Loucy (cell line): ENCODE data around the gene SYDE2.

ENCODE experiments used
- H2AFZ ChIP-seq: fragments of 200-600 bp; sonication (generic); 2 replicates; pipeline ENCODE4 v1.6.0; 2016; ENCODE audit warnings: antibody characterized with exemption, mild to moderate bottlenecking, low read length, moderate library complexity
- H3F3A ChIP-seq: fragments of 200-600 bp; 2 replicates; pipeline ENCODE4 v1.6.0; 2016; ENCODE audit warnings: antibody characterized with exemption, low read depth, mild to moderate bottlenecking
- H3K27me3 ChIP-seq: fragments of 200-600 bp; sonication (generic); 2 replicates; pipeline ENCODE4 v1.6.1; 2014; ENCODE audit warnings: low read length, mild to moderate bottlenecking; ENCODE audit not compliant: insufficient read depth, poor library complexity, severe bottlenecking
- H3K36me3 ChIP-seq: fragments of 200-600 bp; sonication (generic); 2 replicates; pipeline ENCODE4 v1.6.1; 2016; ENCODE audit warnings: low read length; ENCODE audit not compliant: insufficient read depth
- H3K4me1 ChIP-seq: fragments of 200-600 bp; sonication (generic); 2 replicates; pipeline ENCODE4 v1.5.1; 2014; ENCODE audit warnings: low read length, mild to moderate bottlenecking; ENCODE audit not compliant: insufficient read depth, poor library complexity, severe bottlenecking
- H3K4me2 ChIP-seq: fragments of 200-600 bp; sonication (generic); 2 replicates; pipeline ENCODE4 v1.6.0; 2014; ENCODE audit warnings: antibody characterized with exemption, low read length, low read depth, mild to moderate bottlenecking; ENCODE audit not compliant: poor library complexity, severe bottlenecking
- H3K4me3 ChIP-seq: fragments of 200-600 bp; sonication (generic); 2 replicates; pipeline ENCODE4 v1.5.1; 2014; ENCODE audit warnings: low read length, mild to moderate bottlenecking, mixed read lengths; ENCODE audit not compliant: poor library complexity, severe bottlenecking
- H3K79me2 ChIP-seq: fragments of 200-600 bp; sonication (generic); 2 replicates; pipeline ENCODE4 v1.6.1; 2014; ENCODE audit warnings: low read length; ENCODE audit not compliant: insufficient read depth
- H3K9ac ChIP-seq: fragments of 200-600 bp; sonication (generic); 2 replicates; pipeline ENCODE4 v1.6.0; 2014; ENCODE audit warnings: mild to moderate bottlenecking, low read depth, low read length, moderate library complexity; ENCODE audit not compliant: poor library complexity, severe bottlenecking
- H3K9me2 ChIP-seq: fragments of 200-600 bp; sonication (generic); replicated peaks from 2 replicates; pipeline ENCODE4 v1.6.1; 2016; ENCODE audit warnings: low read depth, low read length, mixed read lengths
- H3K9me3 ChIP-seq: fragments of 200-600 bp; sonication (generic); 2 replicates; pipeline ENCODE4 v1.6.1; 2014; ENCODE audit warnings: mild to moderate bottlenecking, antibody characterized with exemption, low read length, low read depth; ENCODE audit not compliant: insufficient read depth
- H4K20me1 ChIP-seq: fragments of 200-600 bp; sonication (generic); 2 replicates; pipeline ENCODE4 v1.6.0; 2014; ENCODE audit warnings: antibody characterized with exemption, low read length, mild to moderate bottlenecking; ENCODE audit not compliant: insufficient read depth, poor library complexity, severe bottlenecking
- EZH2phosphoT487 ChIP-seq: fragments of 200-600 bp; IDR thresholded peaks from 2 replicates; pipeline ENCODE4 v1.6.1; 2018; ENCODE audit warnings: antibody characterized with exemption, mild to moderate bottlenecking, moderate library complexity, borderline replicate concordance
- TF ChIP-seq, protein P1 (sequence below): fragments of 200-600 bp; sonication (generic); conservative IDR thresholded peaks from 2 replicates; pipeline ENCODE4 v1.5.1; 2014; ENCODE audit warnings: mild to moderate bottlenecking, antibody characterized with exemption, low read length

SYDE2 gene

DNA sequence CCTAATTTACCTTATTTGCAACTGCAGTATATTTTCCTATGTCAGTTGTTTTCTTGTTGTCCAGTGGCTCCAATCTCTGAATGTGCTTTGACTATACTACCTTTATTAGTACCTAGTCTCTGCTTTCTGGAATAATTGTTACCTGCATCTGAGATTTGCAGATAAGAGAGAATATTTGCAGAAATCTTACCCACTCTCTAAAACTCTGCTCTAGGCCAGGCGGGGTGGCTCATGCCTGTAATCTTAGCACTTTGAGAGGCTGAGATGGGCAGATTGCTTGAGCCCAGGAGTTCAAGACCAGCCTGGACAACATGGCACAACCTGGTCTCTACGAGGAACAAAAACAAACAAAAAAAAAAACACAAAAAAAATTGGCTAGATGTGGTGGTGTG, 2.0 kb upstream of the SYDE2 start:
- Histone ChIP-seq H3K36me3 (no peaks in the 10 kb centered on the region), H3K4me1 (no peaks in the 10 kb centered on the region), H3F3A (no peaks in the 10 kb centered on the region), H3K9me3 (no peaks in the 10 kb centered on the region), H2AFZ (no peak overlapping the region), H3K4me2 (no peak overlapping the region), H4K20me1 (no peaks in the 10 kb centered on the region), H3K4me3 (no peak overlapping the region), H3K27me3 (no peaks in the 10 kb centered on the region), H3K79me2 (no peaks in the 10 kb centered on the region), H3K9me2 (no peaks in the 10 kb centered on the region), H3K9ac (no peak overlapping the region)
- TF ChIP-seq EZH2phosphoT487: no peak
- TF ChIP-seq, protein P1, sequence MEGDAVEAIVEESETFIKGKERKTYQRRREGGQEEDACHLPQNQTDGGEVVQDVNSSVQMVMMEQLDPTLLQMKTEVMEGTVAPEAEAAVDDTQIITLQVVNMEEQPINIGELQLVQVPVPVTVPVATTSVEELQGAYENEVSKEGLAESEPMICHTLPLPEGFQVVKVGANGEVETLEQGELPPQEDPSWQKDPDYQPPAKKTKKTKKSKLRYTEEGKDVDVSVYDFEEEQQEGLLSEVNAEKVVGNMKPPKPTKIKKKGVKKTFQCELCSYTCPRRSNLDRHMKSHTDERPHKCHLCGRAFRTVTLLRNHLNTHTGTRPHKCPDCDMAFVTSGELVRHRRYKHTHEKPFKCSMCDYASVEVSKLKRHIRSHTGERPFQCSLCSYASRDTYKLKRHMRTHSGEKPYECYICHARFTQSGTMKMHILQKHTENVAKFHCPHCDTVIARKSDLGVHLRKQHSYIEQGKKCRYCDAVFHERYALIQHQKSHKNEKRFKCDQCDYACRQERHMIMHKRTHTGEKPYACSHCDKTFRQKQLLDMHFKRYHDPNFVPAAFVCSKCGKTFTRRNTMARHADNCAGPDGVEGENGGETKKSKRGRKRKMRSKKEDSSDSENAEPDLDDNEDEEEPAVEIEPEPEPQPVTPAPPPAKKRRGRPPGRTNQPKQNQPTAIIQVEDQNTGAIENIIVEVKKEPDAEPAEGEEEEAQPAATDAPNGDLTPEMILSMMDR: no peak

DNA sequence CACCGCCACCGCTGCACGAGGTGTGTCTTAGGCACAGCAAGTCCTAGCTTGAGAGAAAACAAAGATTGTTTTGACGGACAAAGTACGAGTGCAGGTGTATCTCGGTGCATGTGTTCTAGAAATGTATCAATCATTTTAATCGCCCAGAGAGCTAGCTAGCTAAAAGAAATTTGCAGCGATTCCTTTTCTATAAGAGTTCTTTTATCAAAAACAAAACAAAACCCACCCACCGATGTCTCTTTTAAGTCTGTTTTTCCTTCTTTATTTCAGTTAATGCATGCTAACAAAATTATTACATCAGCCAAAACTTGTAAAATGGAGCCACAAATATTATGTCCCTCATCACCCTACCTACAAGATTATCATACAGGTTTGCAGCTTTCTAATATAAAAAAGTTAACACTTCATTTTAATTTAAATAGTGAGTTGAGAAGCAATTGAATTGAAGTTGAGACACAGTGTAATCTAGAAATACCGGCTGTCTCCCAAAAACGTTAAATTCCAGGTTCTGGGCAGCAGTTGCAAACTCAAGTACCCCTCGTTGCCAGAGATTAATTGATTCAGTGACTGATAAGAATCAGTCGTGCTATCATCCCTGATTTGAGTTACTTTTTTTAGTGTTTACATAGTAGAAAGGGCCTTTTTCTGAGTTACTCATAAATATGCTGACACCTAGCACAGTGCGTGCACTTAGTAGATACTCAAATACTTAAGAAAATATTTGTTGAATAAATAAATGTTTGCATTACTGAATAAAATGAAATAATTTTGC, 1.5 kb upstream of the SYDE2 start:
- H3K4me2 ChIP-seq: no peak overlapping the region
- H3K4me3 ChIP-seq: no peak overlapping the region
- no peaks in the 10 kb centered on the region for H4K20me1 ChIP-seq
- TF ChIP-seq, protein P1: no peak
- no peak for TF ChIP-seq EZH2phosphoT487
- H3K9ac ChIP-seq: no peak overlapping the region
- H3K4me1 ChIP-seq: no peaks in the 10 kb centered on the region
- no peaks in the 10 kb centered on the region for H3K9me2 ChIP-seq
- no peak overlapping the region for H2AFZ ChIP-seq
- H3K36me3 ChIP-seq: no peaks in the 10 kb centered on the region
- no peaks in the 10 kb centered on the region for H3F3A ChIP-seq
- H3K27me3 ChIP-seq: no peaks in the 10 kb centered on the region
- H3K79me2 ChIP-seq: no peaks in the 10 kb centered on the region
- no peaks in the 10 kb centered on the region for H3K9me3 ChIP-seq

DNA sequence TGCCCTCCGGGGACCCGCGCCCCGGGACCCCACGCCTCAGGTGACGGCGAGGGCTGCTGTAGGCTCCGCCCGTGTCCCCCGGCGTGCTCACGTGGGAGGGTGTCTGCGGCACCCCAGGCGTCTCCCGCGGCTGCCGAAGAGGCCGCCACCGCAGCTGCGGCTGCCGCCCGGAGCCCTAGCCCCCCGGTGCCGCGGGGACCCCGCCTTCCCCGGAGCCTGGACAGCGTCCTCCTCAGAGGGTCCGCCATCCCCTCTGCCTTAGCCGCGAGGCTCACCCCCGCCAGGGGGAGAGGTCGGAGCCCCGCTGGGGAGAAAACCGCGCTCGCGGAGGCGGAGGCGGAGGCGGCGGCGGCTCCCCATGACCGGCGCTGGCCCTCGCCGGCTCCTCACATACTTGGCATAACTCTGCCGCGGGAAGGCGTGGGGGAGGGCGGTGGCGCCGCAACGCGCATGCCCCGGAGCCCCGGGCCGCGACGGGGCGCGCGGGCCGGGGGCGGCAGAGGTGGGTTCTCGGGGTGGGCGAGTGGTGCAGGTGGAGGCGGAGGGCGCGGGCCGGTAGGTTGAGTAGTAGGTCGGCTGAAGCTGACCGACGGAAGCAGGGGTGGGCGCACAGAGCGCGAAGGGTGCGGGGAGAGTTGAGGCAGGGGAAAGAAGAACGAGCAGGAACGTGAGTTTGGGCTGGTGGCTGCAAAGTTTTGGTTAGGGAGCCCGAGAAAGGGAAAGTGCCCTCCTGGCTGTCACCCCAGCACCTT, 700 bp upstream of the SYDE2 start:
- H3K79me2 ChIP-seq: no peaks in the 10 kb centered on the region
- H3K9me3 ChIP-seq: no peaks in the 10 kb centered on the region
- H4K20me1 ChIP-seq: no peaks in the 10 kb centered on the region
- no peak overlapping the region for H2AFZ ChIP-seq
- no peaks in the 10 kb centered on the region for H3K4me1 ChIP-seq
- no peak overlapping the region for H3K9ac ChIP-seq
- H3K36me3 ChIP-seq: no peaks in the 10 kb centered on the region
- H3K4me2 ChIP-seq: no peak overlapping the region
- no peak overlapping the region for H3K4me3 ChIP-seq
- no peaks in the 10 kb centered on the region for H3K27me3 ChIP-seq
- H3K9me2 ChIP-seq: no peaks in the 10 kb centered on the region
- TF ChIP-seq, protein P1: no peak
- no peak for TF ChIP-seq EZH2phosphoT487
- no peaks in the 10 kb centered on the region for H3F3A ChIP-seq
